Measurements from ENCODE around the gene TCERG1L.
A peak's percentile ranks its signal among the peaks of the same experiment; 100 is the strongest.

Gene TCERG1L

DNA sequence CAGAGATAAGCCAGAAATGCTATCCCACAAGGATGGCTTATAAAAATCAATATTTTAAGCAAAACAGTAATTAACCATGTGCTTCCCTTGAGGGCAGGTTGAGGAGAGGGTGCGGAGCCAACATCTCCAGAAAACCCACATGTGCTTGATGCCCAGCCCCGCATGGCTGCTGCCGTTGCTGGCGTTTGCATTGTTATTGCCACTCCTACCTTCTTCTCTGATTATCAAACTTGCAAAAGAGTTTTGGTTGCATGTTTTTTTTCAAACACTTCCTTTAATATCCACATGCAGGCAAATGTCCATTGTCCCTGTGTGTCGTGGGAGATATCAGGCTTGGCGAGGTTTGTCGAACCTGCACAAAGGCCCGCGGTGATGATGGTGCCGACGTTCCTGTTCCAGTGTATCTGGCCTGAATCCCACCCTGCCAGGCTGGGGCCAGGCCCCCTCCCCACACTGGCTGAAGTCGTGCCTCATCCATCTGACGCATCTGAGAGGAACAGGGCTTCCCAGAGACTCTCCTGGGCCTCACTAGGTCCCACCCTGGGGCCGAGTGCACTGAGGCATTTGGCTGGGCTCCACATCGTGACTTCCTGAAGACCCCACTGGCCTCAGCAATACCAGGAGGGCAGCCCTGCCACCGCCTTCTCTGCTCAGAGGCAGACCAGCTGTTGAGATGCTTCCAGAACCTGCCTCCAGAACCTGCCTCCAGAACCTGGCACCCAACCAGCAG is 40.9 kb downstream of the TCERG1L start:
- Mint-ChIP-seq H3K27me3 (no peaks in the 10 kb centered on the region), H3K36me3 (ENCODE audit: low read depth) (no peaks in the 10 kb centered on the region), H3K4me3 (no peak overlapping the region), H3K4me1 (no peaks in the 10 kb centered on the region), H3K27ac (no peak overlapping the region), H3K9me3 (no peaks in the 10 kb centered on the region)
- ATAC-seq (no peak), DNase-seq (no peak)

DNA sequence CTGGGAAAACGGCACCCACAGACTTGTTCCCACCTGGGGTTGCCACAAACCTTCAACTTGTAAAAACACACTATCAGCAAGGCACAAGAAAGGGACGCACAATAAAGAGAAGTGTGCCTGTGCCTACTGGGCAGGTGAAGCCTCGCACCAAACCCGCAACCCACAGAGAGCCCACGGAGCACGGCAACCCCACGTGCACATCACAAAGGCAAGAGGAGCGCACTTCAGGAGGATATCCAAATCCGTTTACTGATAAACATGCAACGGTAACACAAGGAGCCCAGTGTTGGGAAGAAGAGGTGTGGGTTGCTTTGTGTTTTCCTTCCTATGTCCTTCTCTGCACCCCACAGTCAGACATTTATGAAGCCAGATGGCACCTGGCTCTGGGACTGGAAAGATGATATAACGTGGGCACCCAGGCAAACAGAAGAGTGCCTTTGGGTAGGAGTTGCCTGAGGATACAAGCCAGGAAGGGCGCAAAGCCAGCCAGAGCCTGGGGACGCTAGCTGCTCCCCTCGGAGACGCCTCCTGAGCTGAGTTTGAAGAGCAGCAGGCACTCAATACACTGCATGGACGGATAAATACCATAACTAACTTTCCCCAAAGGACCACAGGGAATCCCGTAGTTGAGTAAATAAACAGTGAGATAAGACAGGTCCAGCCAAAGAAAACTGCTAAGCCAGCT is 41.6 kb downstream of the TCERG1L start:
- no peaks in the 10 kb centered on the region for H3K36me3 Mint-ChIP-seq (ENCODE audit: low read depth)
- no peak overlapping the region for H3K27ac Mint-ChIP-seq
- no peaks in the 10 kb centered on the region for H3K27me3 Mint-ChIP-seq
- ATAC-seq (peak; percentile 5), DNase-seq (no peak)
- H3K9me3 Mint-ChIP-seq: no peaks in the 10 kb centered on the region
- no peak overlapping the region for H3K4me3 Mint-ChIP-seq
- no peaks in the 10 kb centered on the region for H3K4me1 Mint-ChIP-seq

DNA sequence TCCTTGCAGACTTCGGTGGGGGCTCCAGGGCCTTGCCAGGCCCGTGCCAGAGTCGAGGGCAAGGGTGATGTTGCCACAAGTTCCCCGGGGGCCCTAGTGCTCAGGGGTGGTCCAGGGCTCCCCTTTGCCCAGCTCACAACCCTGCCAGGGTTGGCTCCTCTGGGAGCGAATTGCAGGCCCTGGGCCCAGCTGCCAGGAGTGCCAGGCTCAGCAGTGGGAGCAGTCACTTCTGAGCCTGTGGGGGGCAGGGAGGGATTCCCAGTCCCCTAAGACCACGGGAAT is 43.8 kb downstream of the TCERG1L start:
- Mint-ChIP-seq H3K27ac (no peak overlapping the region), H3K4me1 (no peaks in the 10 kb centered on the region), H3K36me3 (ENCODE audit: low read depth) (no peaks in the 10 kb centered on the region), H3K4me3 (no peak overlapping the region), H3K27me3 (no peaks in the 10 kb centered on the region), H3K9me3 (no peaks in the 10 kb centered on the region)
- DNase-seq (no peak), ATAC-seq (no peak)

DNA sequence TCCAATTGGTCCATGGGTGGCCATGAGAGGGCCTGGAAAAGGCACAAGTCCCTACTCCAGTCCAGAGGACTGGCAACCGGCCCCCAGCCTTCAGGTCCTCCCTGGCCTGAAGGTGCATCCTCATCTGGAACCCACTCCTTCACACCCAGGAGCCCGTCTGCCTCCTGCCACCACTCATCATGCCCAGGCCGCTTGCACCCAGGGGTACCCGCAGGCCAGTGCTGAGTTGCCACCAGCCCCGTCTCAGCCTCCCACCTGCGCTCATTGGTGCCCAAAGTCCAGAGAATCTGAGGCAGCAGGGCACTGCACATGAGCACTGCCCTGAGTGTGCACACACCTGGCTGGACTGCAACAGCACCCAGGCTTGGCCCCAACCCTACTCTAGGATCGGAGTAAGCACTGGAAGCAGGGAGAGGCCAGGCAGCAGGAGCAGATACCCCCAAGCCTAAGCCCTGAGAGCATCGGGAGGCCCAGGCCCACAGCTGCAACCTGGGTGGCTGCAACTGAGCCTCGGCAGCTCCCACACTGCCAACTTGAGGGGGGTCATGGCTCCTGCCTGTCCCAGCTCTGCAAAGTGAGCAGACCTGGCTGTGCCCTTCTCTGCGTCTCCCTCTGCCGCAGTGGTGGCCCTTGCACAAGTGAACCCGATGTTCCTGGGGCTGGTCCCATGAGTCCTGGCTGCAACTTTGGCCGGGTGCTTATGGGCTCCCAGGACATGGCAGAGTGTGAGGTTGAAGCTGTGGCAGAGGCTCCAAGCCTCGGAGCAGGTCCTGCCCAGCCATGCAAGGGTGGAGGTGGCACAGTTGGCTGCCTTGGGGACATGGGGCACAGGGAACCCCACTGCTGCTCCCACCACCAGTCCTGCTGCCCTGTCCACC is 44.3 kb downstream of the TCERG1L start:
- Mint-ChIP-seq H3K27ac (no peak overlapping the region), H3K4me3 (no peak overlapping the region), H3K4me1 (no peaks in the 10 kb centered on the region), H3K27me3 (no peaks in the 10 kb centered on the region), H3K9me3 (no peaks in the 10 kb centered on the region), H3K36me3 (ENCODE audit: low read depth) (no peaks in the 10 kb centered on the region)
- ATAC-seq: no peak
- DNase-seq: no peak

DNA sequence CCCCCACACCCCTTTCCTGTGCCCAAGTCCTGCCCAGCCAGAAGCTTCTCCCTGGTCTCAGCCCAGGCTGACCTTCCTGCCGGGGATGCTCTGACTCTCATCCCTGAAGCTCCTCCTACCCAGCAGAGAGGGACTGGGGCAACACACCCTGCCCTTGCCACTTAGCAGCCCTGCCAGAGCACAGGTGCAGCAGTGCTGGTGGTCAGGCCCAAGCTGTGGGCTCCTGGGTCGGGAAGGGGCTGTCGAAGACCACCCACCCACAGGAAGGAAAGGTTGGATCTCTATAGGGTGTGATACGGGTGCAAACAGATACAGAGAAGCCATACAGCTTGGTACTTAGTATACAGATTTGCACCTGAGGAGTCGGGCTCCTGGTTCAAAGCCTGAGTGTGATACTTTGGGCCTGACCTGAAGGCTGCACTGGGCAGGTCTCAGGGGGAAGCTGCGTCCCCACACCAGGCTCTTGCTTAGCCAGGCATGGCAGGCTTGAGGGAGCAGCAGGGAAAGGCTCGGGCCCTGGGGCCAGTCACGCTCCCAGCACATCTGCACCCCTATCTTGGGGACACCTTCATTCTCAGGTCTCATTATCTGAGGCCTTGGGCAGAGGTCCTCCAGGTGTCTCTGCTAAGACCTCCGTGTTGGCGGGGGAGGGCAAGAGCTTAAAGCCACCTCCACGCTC is 47.3 kb downstream of the TCERG1L start:
- H3K4me1 Mint-ChIP-seq: no peaks in the 10 kb centered on the region
- no peak for DNase-seq
- no peak overlapping the region for H3K4me3 Mint-ChIP-seq
- peaks cover 2% of the 10 kb centered on the region for H3K27me3 Mint-ChIP-seq
- no peak for ATAC-seq
- H3K9me3 Mint-ChIP-seq: no peaks in the 10 kb centered on the region
- no peaks in the 10 kb centered on the region for H3K36me3 Mint-ChIP-seq (ENCODE audit: low read depth)
- H3K27ac Mint-ChIP-seq: no peak overlapping the region

DNA sequence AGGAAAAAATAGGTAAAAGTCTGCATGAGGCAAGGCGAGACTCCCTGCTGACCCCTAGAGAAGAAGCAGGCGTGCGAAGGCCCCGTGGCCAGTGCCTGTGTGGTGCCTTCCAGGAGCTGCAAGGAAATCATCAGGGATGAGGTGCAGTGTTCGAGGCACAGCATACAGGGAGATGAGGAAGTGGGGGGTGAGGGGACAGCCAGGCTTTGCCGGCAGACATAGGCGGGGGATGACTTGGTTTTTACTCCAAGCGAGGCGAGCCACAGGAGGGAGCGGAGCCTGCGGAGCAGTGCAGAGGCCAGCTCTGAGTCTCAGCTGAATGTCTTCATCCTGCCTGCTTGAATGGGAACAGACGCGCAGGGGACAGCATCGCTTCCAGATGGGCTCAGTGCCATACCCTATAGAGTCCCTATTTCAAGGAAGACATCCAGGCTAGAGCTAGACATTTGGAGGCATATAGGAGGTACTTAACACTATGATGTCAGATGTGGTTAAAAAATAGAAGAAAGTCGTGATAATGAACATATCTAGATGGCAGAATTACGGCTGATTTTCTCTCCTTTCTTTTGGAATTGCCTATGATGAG is 49.5 kb downstream of the TCERG1L start:
- H3K27me3 Mint-ChIP-seq: peaks cover 2% of the 10 kb centered on the region
- H3K36me3 Mint-ChIP-seq (ENCODE audit: low read depth): no peaks in the 10 kb centered on the region
- H3K9me3 Mint-ChIP-seq: no peaks in the 10 kb centered on the region
- ATAC-seq (no peak), DNase-seq (no peak)
- H3K4me3 Mint-ChIP-seq: no peak overlapping the region
- no peak overlapping the region for H3K27ac Mint-ChIP-seq
- H3K4me1 Mint-ChIP-seq: no peaks in the 10 kb centered on the region

DNA sequence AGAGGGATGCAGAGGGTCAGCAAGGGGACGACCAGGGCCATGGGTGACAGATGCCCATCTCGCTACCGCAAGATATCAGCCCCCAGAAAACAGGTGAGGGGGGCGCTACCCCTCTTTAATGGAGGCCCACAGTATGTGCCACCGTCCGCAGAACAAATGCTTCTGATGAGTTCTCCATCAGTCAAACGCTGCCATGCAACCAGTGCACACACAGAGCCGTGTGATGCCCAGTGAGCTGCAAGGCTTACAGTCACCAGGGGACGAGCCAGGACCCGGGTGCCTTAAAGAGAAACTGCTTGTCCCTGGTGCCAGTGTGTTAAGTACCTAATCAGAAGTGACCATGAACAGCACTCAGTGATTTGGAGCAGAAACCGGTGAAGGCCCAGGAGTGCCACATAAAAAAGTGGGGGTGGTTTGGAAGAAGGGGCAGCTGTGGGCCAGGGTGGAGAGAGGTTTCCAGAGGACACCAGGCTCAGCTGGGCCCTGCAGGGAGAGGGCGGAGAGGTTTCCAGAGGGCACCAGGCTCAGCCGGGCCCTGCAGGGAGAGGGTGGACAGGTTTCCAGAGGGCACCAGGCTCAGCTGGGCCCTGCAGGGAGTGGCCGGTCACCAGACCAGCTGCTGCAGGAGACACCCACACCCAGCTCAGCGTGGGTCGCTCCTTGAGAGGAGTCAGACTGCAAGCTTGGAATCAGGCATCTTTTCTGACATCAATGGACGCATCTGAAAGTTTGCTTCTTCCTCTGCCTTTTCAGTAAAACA is 50.9 kb downstream of the TCERG1L start:
- Mint-ChIP-seq H3K36me3 (ENCODE audit: low read depth) (no peaks in the 10 kb centered on the region), H3K9me3 (no peaks in the 10 kb centered on the region), H3K4me3 (no peak overlapping the region), H3K4me1 (no peaks in the 10 kb centered on the region), H3K27ac (no peak overlapping the region), H3K27me3 (peaks cover 2% of the 10 kb centered on the region)
- DNase-seq (no peak), ATAC-seq (no peak)

DNA sequence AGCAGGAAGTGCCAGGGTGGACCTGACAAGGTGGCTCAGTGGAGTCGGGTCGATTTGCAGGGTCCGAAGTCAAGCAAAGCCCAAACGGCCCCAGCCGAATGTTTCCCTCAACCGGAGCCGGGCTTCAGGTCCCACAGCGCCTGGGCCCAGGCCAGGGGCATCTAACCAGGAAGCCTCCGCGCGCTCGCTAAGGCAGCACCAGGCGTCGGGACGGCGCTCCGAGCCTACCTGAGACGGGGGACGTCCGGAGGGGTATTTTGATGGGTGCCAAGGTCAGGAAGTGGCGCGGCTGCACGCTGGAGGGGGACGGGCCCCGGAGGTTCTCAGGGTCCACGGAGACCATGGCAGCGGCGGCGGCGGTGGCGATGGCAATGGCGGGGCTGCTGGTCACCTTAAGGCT is 51.5 kb downstream of the TCERG1L start:
- ATAC-seq (no peak), DNase-seq (no peak)
- Mint-ChIP-seq H3K9me3 (no peaks in the 10 kb centered on the region), H3K36me3 (ENCODE audit: low read depth) (no peaks in the 10 kb centered on the region), H3K27me3 (peaks cover 2% of the 10 kb centered on the region), H3K4me1 (no peaks in the 10 kb centered on the region), H3K4me3 (no peak overlapping the region), H3K27ac (no peak overlapping the region)

DNA sequence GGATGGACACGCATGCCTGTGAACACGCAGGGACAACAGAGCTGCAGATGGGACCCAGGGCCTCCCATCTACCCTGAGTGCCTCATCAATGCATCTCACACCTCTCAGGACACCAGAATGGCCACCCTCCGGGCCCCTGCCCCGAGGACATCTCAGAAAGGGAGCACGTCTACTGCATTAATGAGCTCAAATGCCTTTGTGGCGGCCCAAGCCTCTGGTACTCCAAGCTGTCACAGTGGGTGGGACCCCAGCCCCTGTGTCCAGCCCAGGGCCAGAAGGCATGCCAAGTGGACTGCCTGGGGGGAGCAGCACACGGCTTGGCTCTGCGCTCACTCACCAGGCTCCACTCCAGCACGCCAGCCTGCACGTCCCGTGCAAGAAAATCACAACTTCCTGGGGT is 52.0 kb downstream of the TCERG1L start:
- H3K36me3 Mint-ChIP-seq (ENCODE audit: low read depth): no peaks in the 10 kb centered on the region
- no peaks in the 10 kb centered on the region for H3K4me1 Mint-ChIP-seq
- H3K27me3 Mint-ChIP-seq: peaks cover 3% of the 10 kb centered on the region
- DNase-seq (no peak), ATAC-seq (no peak)
- no peaks in the 10 kb centered on the region for H3K9me3 Mint-ChIP-seq
- no peak overlapping the region for H3K27ac Mint-ChIP-seq
- no peak overlapping the region for H3K4me3 Mint-ChIP-seq

DNA sequence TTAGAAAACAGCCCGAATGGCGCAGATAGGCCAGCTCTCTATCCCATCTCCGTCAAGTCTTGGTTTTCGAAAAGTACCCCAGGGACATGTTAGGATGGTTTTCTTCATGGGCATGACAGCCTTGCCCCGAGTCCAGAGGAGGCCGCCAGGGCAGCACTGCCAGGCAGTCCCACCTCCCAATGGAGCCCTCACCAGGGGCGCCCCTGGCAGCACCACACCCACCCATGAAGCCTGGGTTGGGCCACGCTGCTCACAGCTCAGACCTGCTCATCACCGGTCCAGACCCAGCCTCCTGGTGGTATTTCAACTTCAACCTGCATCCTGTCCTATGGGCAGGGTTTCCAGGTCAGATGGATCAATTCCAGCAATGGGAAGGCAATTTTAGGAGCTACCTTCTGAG is 53.3 kb downstream of the TCERG1L start:
- no peaks in the 10 kb centered on the region for H3K4me1 Mint-ChIP-seq
- H3K9me3 Mint-ChIP-seq: no peaks in the 10 kb centered on the region
- H3K4me3 Mint-ChIP-seq: no peak overlapping the region

DNA sequence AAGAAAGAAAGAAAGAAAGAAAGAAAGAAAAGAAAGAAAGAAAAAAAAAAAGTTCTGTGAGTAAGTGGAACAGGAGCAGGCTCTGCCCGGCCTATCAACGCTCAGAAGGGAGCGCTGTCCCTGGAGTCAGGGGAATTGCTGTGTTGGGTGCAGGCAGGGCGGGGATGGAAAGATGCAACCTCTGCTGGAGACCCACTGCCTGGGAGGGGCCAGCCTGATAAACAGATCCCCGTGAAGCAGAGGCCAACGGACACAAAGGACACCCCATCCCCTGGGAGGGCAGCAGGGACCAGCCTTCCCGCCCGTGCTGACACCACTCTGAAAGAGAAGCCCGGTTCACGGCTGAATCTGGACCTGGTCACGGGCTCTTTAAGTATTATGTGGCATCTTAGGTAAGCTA is 54.5 kb downstream of the TCERG1L start:
- H3K27ac Mint-ChIP-seq: no peak overlapping the region
- no peak overlapping the region for H3K4me3 Mint-ChIP-seq
- no peaks in the 10 kb centered on the region for H3K9me3 Mint-ChIP-seq
- DNase-seq (no peak), ATAC-seq (no peak)
- peaks cover 3% of the 10 kb centered on the region for H3K27me3 Mint-ChIP-seq
- no peaks in the 10 kb centered on the region for H3K4me1 Mint-ChIP-seq
- H3K36me3 Mint-ChIP-seq (ENCODE audit: low read depth): no peaks in the 10 kb centered on the region

More for the DNA sequence above, 53.3 kb downstream of the TCERG1L start:
- Mint-ChIP-seq H3K27ac (no peak overlapping the region), H3K27me3 (peaks cover 3% of the 10 kb centered on the region), H3K36me3 (ENCODE audit: low read depth) (no peaks in the 10 kb centered on the region)
- no peak for DNase-seq
- no peak for ATAC-seq

DNA sequence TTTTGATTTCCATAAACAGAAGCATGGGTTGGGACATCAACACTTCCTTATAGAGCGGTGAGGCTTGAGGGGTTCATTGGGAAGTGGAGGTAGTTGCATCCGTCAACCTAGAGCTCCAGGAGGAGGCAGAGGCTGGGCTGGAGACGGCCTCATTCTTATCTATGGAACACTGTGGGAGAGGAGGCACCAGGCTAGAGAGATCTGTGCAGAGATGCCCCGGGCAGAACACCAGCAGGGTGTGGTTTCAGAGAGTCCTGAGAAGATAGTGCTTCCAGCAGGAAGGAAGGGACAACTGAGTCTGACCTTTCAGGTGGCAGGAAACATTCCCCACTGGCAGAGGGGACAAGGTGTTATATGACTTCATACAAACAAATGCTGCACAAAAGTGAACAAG is 56.7 kb downstream of the TCERG1L start:
- Mint-ChIP-seq H3K9me3 (no peaks in the 10 kb centered on the region), H3K4me3 (no peak overlapping the region), H3K27me3 (peaks cover 1% of the 10 kb centered on the region), H3K4me1 (no peaks in the 10 kb centered on the region), H3K27ac (no peak overlapping the region), H3K36me3 (ENCODE audit: low read depth) (no peaks in the 10 kb centered on the region)
- DNase-seq (no peak), ATAC-seq (no peak)

DNA sequence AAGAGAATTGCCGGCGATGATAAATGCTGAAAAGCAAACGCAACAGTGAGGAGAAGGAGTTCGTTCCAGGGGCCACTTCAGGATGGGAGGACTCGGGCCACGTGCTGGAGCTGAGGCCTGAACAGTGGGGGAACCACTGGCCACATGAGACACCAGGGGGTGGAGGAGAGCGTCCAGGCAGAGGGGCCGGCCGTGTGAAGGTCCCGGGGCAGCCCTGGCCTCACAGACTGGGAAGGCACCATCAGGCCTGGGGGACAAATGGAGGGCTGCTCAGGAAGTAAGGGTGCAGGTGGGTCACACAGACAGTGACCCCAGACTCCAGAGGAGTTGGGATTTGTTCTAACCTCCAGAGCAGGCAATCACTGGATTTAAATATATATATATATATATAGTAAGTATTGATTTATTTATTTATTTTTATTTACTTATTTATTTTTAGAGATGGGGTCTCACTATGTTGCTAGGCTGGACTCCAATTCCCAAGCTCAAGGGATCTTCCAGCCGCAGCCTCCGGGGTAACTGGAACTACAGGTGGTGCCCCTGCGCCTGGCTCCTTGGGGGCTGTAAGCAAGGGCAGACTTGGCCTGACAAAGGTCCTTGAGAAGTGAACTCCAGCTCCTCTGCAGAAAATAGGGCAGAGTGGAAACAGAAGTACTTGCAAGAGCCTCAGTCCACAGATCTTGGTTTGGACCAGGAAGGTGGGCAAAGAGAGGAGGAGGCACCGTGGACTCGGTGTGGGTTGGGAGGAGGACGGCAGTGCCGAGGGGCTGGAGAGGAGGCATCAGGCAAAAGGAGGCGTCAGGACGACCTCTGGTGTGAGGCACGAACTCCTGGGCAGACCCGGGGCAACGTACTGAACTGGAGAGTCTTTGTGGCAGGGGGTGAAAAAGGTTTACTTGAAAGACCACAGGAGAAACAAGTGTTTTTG is 57.3 kb downstream of the TCERG1L start:
- Mint-ChIP-seq H3K27ac (no peak overlapping the region), H3K4me1 (no peaks in the 10 kb centered on the region), H3K36me3 (ENCODE audit: low read depth) (no peaks in the 10 kb centered on the region), H3K9me3 (no peaks in the 10 kb centered on the region), H3K27me3 (peaks cover 1% of the 10 kb centered on the region), H3K4me3 (no peak overlapping the region)
- DNase-seq (no peak), ATAC-seq (no peak)
